Left renal cortex interstitium (tissue), 4 donors: ENCODE measurements around the gene NUSAP1. TPM values are rescaled to one million over a fixed set of nuclear protein-coding genes. Genes with fewer than 3 reads are reported as not detected.
"Not testable (repeated sequence)": the region's sequence is repeated elsewhere in the genome, so short reads cannot be mapped to it uniquely, and the experiment has no call there.

Source experiments
- DNase-seq, 4 donors: peaks; one replicate each; pipeline ENCODE4 v3.0.0-alpha.2; 2013; ENCODE audit warnings: low read depth in 4 of 4, low spot score in 2 of 4, missing footprints in 1 of 4
- polyA plus RNA-seq, 4 donors: library from polyadenylated mRNA; unstranded; fragments of 120-200 nt; gene quantifications; one replicate each; pipeline ENCODE4 v1.2.1, GENCODE V29; 2013; ENCODE audit not compliant: insufficient read length in 4 of 4

The NUSAP1 gene
- polyA plus RNA-seq, 4 donors, result 91.6 to 95.3 (median 94.5) TPM

- no peak for DNase-seq
These were observed 1.4 kb upstream of the NUSAP1 start for GRCh38 chr15:41331281-41331680.

- DNase-seq, result peak in 2 of 4 donors; percentile 59 to 76
These were observed 868 bp upstream of the NUSAP1 start for GRCh38 chr15:41331833-41332193.

- DNase-seq, result peak in 1 of 4 donors; percentile 37
These were observed 413 bp downstream of the NUSAP1 start for GRCh38 chr15:41333026-41333562.

- no peak for DNase-seq
These were observed 1.8 kb downstream of the NUSAP1 start for GRCh38 chr15:41334293-41335120.

- no peak for DNase-seq
These were observed 3.9 kb downstream of the NUSAP1 start for GRCh38 chr15:41336549-41336948.

- DNase-seq, result no peak
These were observed 4.4 kb downstream of the NUSAP1 start for GRCh38 chr15:41337047-41337446.

GRCh38 chr15:41337631-41338522, 5.2 kb downstream of the NUSAP1 start:
- DNase-seq, result no peak

- DNase-seq, result no peak
These were observed 7.6 kb downstream of the NUSAP1 start for GRCh38 chr15:41340189-41340695.

- no peak for DNase-seq
These were observed 8.8 kb downstream of the NUSAP1 start for GRCh38 chr15:41341519-41341918.

- DNase-seq, result no peak
These were observed 14.6 kb downstream of the NUSAP1 start for GRCh38 chr15:41347236-41347635.

GRCh38 chr15:41350057-41350717, 17.5 kb downstream of the NUSAP1 start:
- DNase-seq, result no peak

- no peak for DNase-seq
These were observed 21.7 kb downstream of the NUSAP1 start for GRCh38 chr15:41354371-41354770.

GRCh38 chr15:41367418-41367817, 34.7 kb downstream of the NUSAP1 start:
- no peak for DNase-seq

- no peak for DNase-seq
These were observed 45.3 kb downstream of the NUSAP1 start for GRCh38 chr15:41377978-41378377.

GRCh38 chr15:41383974-41384749, 51.5 kb downstream of the NUSAP1 start:
- not testable (repeated sequence) for DNase-seq

GRCh38 chr15:41387646-41388045, 55.0 kb downstream of the NUSAP1 start:
- no peak for DNase-seq

- DNase-seq, result no peak
These were observed 60.0 kb downstream of the NUSAP1 start for GRCh38 chr15:41392659-41393058.

GRCh38 chr15:41394924-41395323, 62.2 kb downstream of the NUSAP1 start:
- no peak for DNase-seq

- no peak for DNase-seq
These were observed 63.4 kb downstream of the NUSAP1 start for GRCh38 chr15:41396111-41396510.

GRCh38 chr15:41401904-41402267, 69.2 kb downstream of the NUSAP1 start:
- DNase-seq, result no peak
